Measurements from ENCODE around the gene WNT9B. TPM values are rescaled to one million over a fixed set of nuclear protein-coding genes. Genes with fewer than 3 reads are reported as not detected.

WNT9B gene
- total and polyA plus RNA-seq, 2 of the 13 experiments (the other 11 are each of a cell fraction or from before 2014, with no cell fraction given): not detected

GRCh38 chr17:46832945-46833839 is 18.2 kb upstream of the WNT9B start (continued):
- TF ChIP-seq SOX6 (IDR thresholded peaks at IDR 0.05) (no peak), SOX6 (CRISPR knock-in tag; IDR thresholded peaks at IDR 0.05) (0 out of 2 replicates have a peak, but pooled peaks have one; percentile 19), RXRA (CRISPR knock-in tag; IDR thresholded peaks at IDR 0.05) (0 out of 2 replicates have a peak, but pooled peaks have one; percentile 18), CREM (IDR thresholded peaks at IDR 0.05) (peak; percentile 46; the same call in 1 of the 2 replicates), CREM (CRISPR knock-in tag; IDR thresholded peaks at IDR 0.05) (no peak), SAP130 (CRISPR knock-in tag; IDR thresholded peaks at IDR 0.05; ENCODE audit: low read depth) (peak; percentile 78), ZFX (CRISPR knock-in tag; IDR thresholded peaks at IDR 0.05; ENCODE audit: low read depth) (peak; percentile 46), HHEX (CRISPR knock-in tag; IDR thresholded peaks at IDR 0.05) (0 out of 2 replicates have a peak, but pooled peaks have one; percentile 9), XRCC5 (optimal IDR thresholded peaks at IDR 0.05; ENCODE audit: low read length) (peak; percentile 37), RFXAP (CRISPR knock-in tag; IDR thresholded peaks at IDR 0.05; ENCODE audit: borderline replicate concordance) (0 out of 2 replicates have a peak, but pooled peaks have one; percentile 21), RARA (CRISPR knock-in tag; IDR thresholded peaks at IDR 0.05) (0 out of 2 replicates have a peak, but pooled peaks have one; percentile 7), PBX2 (CRISPR knock-in tag; IDR thresholded peaks at IDR 0.05) (peak; percentile 12; the same call in 1 of the 2 replicates), ZNF691 (CRISPR knock-in tag; IDR thresholded peaks at IDR 0.05; ENCODE audit: borderline replicate concordance, low read depth) (0 out of 2 replicates have a peak, but pooled peaks have one; percentile 3), FOXA1 (IDR thresholded peaks at IDR 0.05) (no peak), FOXA1 (CRISPR knock-in tag; IDR thresholded peaks at IDR 0.05) (peak; percentile 95), ZNF850 (CRISPR knock-in tag; conservative IDR thresholded peaks at IDR 0.05) (no peak), SNAI1 (CRISPR knock-in tag; IDR thresholded peaks at IDR 0.05; ENCODE audit: borderline replicate concordance) (no peak), TGIF2 (CRISPR knock-in tag; IDR thresholded peaks at IDR 0.05) (peak; percentile 49; the same call in 1 of the 2 replicates), ZNF451 (CRISPR knock-in tag; IDR thresholded peaks at IDR 0.05) (no peak), ONECUT2 (CRISPR knock-in tag; IDR thresholded peaks at IDR 0.05) (no peak), ATAD3A (CRISPR knock-in tag; IDR thresholded peaks at IDR 0.05) (no peak), GATAD1 (CRISPR knock-in tag; IDR thresholded peaks at IDR 0.05) (0 out of 2 replicates have a peak, but pooled peaks have one; percentile 16)
